HG03521 (cell line): Measurements from ENCODE around the gene CPLX3.
A peak's percentile ranks its signal among the peaks of the same experiment; 100 is the strongest.

ENCODE experiments used
- ATAC-seq: cut with Tn5 transposase; IDR thresholded peaks from one replicate; pipeline ENCODE4 v1.9.1; 2021; ENCODE audit warnings: mild to moderate bottlenecking, moderate library complexity; ENCODE audit not compliant: unreplicated experiment

Gene CPLX3

DNA sequence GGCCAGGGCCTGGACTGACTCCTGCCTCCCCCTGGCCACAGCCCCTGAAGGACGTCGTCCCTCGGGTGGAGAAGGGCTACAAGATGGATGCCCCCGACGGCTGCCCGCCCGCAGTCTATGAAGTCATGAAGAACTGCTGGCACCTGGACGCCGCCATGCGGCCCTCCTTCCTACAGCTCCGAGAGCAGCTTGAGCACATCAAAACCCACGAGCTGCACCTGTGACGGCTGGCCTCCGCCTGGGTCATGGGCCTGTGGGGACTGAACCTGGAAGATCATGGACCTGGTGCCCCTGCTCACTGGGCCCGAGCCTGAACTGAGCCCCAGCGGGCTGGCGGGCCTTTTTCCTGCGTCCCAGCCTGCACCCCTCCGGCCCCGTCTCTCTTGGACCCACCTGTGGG, 24.1 kb upstream of the CPLX3 start:
- ATAC-seq, result no peak

DNA sequence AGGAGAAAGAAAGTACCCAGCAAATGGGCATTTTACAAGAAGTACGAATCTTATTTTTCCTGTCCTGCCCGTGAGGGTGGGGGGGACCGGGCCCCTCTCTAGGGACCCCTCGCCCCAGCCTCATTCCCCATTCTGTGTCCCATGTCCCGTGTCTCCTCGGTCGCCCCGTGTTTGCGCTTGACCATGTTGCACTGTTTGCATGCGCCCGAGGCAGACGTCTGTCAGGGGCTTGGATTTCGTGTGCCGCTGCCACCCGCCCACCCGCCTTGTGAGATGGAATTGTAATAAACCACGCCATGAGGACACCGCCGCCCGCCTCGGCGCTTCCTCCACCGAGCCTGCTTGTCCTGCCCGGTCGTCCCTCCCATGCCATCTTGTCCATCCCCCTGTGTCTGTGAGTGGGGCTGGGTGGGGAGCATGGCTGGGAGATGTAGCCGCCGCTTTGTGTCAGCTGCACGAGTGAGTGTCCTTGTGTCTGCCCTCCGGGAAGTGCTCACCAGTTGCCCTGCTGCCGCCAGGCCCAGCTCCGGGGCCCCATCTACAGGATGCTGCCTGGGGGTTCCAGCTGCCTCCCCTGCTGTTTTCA, 23.5 kb upstream of the CPLX3 start:
- no peak for ATAC-seq

DNA sequence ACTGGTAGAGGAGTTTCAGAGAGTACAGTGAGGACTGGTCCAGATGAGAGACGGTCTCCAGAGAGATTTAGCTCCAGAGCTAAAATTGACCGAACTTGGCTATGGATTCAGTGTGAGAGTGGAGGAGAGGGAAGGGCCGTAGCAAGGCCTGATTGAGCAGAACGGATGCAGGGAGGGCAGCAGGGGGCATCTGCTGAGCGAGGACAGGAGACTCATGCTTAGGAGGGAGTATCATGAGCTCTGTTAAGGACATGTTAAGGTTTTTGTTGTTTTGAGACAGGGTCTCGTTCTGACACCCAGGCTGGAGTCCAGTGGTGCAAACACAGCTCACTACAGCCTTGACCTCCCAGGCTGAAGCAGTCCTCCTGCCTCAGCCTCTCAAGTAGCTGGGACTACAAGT, 21.5 kb upstream of the CPLX3 start:
- ATAC-seq, result no peak

DNA sequence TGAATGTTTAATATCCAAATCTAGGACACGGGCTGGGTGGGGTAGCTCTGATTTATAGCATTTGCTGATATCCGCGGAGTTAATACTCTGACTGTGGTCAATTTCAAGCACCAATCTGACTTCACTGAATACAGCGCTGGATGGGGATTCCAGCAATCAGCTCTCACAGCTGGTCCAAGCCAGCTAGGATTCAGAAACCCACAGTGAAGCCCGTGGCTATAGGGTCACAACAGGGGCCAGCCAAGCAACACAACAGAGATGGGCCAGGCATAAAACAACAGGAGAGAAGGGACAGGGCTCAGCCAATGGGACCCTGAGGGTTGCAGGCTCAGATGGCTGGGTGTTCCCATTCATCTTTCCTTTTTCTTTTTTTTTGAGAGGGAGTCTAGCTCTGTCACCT, 19.1 kb upstream of the CPLX3 start:
- ATAC-seq, result no peak

DNA sequence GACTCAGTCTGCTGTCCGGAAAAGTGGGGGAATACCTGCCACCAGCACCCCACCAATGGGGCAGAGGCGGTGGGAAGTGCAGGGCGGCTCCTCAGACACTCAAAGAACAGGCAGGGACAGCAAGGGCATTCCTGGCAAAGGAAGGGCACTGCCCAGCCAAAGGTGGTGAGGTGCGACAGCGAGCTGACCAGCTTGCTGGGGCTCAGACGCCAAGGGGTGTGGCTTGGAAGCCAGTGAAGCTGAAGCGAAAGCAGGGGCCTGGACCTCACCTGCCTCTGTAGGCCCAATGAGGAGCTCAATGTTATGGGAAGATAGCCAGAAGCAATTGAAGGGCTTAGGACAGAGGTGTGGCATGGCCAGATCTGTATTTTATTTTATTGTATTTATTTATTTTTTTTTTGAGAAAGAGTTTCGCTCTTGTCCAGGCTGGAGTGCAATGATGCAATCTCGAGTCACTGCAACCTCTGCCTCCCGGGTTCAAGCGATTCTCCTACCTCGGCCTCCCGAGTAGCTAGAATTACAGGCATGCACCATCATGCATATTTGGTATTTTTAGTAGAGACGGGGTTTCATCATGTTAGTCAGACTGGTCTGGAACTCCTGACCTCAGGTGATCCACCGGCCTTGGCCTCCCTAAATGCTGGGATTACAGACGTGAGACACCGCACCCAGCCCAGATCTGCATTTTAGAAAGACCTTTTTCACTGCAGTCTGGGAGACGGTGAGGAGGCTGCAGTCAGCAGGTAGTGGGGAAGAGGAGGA, 18.2 kb upstream of the CPLX3 start:
- no peak for ATAC-seq

DNA sequence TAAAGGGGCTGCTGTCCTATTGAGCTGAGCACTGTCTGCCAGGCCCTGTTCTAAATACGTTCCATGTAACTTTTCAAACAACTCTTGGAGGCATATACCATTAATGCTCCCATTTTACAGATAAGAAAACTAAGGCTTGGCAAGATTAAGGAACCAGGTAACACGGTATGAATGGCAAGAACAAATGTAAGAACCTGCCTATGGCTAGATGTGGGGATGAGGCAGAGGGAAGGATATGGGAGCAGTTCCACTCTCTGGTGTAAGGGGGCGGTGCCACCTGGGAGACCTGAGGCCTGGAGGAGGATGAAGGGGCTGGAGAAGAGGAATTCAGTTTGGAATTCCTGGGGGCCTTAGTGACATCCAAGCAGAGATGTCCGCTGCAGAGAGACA, 17.6 kb upstream of the CPLX3 start:
- ATAC-seq, result no peak

DNA sequence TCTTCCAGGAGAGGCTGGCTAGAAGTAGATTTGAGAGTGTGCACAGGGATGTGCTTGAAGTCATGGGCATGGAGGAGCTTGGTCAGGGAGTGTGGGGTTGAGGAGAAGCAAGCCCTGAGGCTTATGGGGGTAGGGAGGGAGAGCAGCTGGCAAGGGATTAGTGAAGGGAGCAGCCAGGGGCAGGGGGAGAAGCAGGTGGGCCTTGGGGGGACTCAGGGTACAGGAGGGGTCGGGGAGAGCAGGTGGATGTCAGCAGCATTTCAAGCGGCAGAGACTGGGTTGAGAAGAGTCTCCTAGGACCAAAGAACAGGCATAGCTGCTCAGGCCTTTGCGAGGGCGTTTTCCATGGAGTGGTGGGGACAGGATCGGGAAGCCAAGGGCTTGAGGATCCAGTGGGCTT, 17.2 kb upstream of the CPLX3 start:
- no peak for ATAC-seq

DNA sequence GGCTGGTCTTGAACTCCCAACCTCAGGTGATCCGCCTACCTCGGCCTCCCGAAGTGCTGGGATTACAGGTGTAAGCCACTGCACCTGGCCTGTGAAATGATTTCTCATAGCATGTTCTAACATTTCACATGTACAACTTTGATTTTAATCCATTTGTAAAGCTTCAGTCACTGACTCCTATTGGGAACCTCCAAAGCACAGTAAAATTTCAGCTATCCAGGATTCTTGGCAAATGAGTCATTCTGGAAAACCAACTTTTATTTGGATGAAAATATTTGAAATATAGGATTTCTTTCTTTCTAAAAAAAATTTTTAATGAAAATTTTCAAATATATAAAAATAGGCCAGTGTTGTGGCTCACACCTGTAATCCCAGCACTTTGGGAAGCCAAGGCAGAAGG, 16.5 kb upstream of the CPLX3 start:
- ATAC-seq, result no peak

DNA sequence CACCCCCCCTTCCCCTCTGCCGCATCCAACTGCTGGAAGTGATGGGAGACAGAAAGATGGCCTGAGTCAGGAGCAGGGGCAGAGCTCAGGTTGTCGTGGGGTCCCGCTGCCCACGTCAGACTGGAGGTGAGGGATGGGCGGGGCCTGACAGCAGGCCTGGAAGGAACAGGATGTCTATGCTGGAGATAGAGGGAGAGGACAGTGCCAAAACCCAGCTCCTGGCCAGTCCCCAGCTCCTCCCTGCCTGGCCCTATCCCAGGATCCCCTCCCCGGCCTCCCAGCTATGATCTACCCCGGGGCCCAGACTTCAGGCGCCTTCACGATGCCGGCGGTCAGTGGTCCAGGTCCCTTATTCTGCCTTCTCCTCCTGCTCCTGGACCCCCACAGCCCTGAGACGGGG, 13.9 kb upstream of the CPLX3 start, which contains the start of gene LMAN1L:
Gene LMAN1L (plus strand): TSS at position 303 of the 400 bp plus-strand sequence. CDS start 20 bp downstream, at position 323.
- no peak for ATAC-seq

DNA sequence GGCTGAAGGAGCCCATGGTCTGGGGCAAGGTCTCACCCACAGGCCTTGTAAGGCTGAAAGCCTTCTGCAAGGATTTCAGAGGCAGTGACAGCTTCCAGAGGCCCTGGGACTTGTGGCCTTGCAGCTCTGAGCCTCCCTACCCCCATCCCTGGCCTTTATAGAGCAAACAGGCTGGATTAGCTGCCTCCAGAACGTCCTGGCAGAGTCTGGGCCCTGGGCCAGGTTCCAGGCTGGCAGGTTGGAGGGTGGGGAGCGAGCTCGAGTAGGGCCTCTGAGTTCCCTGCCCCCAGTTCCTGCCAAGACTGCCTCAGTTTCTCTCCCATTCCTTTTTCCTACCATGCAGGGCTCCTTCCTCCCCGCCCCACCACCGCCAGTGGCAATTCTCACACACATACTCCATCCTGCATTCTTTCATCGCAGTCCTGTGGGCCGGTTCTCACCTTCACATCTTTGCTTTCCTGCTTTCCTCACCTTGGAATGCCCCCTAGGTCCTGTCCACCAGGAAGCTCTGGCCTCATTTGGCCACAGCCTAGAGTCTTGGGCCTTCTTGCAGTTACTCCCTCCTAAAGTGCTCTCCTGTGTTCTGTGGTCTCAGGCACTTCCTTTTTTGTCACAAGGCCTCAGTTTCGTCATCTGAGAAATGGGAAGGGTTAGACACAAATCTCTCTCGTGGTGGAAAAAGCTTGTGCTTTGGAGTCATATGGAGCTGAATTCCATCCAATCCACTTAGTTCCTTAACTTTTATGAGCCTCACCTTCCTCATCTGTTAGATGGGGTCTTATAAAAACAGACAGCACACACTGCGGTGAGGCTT, 11.1 kb upstream of the CPLX3 start:
- ATAC-seq, result no peak

DNA sequence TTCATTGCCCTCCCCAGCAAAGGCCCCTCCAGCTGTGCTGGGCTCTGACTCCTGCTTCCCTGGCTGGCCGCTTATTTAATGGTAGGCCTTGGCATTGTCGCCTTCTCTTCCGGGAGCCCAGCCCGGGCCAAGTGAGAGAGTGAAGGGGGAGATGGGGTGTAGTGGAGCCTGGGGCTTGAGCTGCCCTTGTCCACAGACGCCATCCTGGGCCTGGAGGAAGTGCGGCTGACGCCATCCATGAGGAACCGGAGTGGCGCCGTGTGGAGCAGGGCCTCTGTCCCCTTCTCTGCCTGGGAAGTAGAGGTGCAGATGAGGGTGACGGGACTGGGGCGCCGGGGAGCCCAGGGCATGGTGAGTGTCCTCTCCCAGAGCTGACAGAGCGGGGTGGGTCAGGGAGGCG, 10.5 kb upstream of the CPLX3 start:
- no peak for ATAC-seq

DNA sequence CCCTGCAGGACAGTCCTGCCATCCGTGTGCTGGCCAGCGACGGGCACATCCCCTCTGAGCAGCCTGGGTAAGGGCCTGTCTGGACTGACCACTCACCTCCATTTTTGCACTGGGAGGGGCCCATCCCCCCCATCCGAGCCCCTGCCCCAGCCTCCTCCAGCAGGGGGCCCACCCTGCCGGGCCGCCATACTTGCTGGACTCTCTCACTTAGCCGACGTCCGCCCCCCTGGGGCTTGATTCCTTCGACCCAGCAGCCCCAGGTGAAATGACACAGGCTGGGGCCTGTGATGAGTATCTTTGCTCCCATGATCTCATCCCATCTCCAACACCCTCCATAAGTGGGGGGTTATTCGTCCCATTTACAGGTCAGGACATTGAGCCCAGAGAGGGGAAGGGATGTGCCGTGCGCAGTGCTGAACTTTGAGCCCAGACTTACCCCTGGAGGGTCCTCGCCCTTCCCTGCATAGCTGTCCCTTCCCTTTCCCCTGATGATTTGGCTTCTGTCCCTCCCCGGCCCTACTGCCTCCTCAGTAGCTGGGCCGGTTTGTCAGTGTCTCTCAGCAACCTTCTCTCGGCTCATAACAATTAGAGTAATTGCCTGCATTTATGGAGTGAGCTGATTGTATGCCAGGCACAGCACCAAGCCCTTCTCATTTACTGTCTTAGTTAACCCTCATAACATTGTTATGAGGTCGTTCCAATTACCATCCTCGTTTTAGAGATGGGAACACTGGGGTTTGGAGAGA, 9.6 kb upstream of the CPLX3 start:
- ATAC-seq, result no peak

DNA sequence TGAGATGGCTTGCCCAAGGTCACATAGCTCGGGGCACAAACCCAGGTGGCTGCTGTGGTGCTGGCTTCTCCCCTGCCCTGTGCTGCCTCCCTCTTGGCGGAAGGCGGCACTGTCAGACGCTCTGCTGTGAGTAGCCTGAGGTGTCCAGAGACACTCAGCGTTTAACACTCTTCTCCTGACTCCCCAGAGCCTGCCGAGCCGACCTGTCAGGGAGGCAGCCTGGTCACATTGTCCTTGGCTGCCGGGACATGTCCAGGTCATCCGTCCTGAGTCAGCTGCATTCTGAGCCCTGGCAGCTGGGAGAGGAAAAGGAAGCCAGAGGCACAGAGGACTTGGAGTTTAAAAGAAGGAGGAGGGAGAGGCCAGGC, 9.1 kb upstream of the CPLX3 start:
- no peak for ATAC-seq

DNA sequence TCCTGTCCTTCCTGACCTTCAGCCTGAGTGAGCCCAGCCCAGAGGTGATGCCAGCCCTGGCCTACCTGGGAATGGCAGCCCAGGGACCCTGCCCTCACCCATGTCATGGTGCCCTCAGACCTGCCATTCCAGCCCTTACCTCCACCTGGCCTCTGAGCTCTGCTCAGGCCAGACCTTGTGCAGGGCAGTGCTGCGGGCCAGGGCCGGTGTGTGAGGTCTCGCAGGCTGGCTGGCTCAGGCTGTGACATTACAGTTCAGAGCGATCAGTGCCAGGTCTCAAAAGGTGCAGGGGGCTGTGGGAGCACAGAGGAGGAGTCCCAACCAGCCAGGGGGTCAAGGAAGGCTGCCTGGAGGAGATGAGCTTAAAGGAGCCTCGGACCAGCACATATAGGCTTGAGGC, 6.4 kb upstream of the CPLX3 start:
- no peak for ATAC-seq

DNA sequence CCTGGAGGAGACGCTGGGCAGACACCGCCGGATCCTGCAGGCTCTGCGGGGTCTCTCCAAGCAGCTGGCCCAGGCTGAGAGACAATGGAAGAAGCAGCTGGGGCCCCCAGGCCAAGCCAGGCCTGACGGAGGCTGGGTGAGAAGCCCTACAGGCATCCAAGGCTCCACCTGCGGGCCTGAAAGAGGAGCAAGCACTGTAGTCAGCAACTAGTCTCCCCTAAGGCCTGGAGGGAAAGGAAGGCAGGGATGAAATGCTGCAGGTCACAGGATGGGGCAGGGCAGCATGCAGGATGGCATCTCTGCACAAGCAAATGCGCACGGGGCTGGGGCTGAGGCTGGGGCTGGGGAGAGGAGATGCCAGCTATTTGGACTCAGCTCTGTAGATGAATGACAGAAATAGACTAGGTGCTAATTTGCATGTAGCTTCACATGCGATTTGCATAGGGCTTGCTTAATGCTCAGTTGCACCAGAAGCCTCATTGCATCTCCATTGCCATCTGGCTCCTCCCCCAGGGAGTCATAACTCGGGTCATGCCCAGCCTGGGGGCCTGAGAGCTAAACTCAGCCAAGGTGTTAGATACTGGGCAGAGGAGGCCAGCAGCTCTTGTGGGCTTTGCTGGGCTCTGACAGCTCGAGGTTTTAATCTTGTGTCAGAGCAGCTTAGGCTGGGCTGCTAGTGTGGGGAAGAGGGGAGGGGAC, 5.2 kb upstream of the CPLX3 start:
- peak; percentile 68 for ATAC-seq

DNA sequence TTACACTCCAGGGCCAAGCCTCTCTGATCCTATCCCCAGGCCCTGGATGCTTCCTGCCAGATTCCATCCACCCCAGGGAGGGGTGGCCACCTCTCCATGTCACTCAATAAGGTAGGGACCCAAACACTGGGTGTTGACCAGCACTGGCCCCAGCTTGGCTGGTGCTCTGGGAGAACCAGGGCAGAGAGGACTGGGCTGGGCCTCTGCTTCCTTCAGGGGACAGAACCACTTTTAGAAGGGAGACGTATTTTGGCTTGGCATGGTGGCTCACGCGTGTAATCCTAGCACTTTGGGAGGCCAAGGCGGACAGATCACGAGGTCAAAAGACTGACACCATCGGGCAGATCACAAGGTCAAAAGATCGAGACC, 4.7 kb upstream of the CPLX3 start:
- no peak for ATAC-seq

DNA sequence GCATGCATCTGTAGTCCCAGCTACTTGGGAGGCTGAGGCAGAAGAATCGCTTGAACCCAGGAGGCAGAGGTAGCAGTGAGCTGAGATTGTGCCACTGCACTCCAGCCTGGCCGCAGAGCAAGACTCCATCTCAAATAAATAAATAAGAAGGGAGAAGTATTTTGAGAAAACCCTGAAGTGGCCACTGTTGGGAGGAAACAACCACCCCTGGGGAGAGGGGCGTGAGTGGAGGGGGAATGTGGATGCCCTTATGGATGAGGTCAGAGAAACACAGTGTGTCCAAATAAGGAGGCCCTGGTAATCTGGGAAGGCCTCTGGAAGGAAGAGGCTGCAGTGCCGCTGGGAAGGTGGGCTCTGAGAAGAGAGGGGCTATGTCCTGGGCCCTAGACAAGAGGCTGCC, 4.2 kb upstream of the CPLX3 start:
- no peak for ATAC-seq

DNA sequence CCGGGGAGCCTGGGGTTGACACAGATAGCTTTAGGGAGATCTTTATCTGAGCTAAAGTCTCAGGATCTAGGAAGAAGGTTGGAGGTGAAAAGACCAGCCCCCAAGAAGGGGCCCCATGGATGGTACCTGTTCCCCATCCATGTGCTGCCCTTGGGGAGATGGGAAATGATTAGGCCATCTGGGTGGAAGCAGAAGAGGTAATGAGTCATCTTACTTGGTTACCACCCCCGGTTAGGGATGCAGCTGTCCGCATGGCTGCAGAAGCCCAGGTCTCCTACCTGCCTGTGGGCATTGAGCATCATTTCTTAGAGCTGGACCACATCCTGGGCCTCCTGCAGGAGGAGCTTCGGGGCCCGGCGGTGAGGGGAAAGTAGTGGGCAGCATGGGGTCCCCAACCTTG, 3.1 kb upstream of the CPLX3 start:
- ATAC-seq, result no peak

DNA sequence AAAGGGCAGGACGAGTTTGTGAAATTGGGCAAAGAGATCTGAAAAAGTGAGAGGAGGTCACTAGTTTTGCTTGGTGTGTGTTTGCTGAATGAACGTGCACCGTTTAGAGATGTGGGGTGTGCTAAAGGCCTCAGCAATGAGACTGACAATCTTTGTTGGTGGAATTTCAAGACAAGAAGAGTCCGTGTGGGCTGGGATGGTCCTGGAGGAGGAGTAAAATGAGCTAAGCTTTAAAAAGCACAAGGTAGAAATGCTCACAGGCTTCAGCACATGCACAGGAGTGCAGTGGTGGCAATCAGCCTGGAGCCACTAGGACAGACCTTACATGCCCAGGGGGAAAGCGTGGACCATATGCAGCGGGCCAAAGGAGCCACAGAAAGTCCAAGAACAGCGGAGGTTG, 1.5 kb upstream of the CPLX3 start:
- no peak for ATAC-seq

DNA sequence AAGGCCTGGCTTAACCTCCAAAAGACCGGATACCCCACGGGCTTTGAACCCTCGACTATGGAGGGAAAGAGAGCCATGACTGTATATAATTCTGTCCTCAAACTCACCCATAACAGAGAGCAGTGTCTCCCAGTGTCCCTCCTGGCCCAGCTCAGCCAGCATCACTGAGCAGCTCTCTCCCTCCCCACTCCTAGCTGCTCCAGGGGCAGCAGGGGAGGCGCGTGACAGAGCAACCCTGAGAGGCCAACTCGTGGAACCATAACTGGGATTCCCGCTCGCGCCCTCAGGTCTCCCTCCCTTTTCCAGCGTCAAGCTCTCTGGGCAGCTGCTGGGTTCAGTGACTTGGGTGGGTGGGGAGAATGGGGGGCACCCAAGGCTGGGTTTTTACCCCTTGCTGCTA, 561 bp upstream of the CPLX3 start:
- ATAC-seq, result no peak

DNA sequence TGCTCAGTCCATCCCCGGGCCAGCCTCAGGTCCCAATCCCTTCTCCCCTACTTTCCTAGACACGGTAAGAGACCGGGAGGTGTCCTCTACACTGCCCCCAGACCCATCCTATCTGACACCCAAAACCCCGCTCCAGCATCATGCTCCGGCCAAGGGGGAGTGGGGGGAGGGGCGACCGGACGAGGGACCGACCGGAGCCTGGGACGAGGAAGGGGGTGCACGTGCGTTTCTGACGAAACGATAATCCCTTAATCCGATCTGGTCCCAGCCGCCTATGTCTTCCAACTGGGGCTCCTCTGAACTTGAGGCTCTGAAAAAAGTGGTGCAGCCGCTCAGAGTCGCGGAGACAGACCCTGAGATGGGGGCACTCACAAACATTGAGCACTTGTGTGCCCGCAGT, 494 bp downstream of the CPLX3 start:
- no peak for ATAC-seq
